Motor neuron (in vitro differentiated cells): ENCODE results near the gene GCSH. TPM values are rescaled to one million over a fixed set of nuclear protein-coding genes. Genes with fewer than 3 reads are reported as not detected.

Source experiments
- total RNA-seq, 8 experiments: library from RNA; unstranded; fragments of 300-600 nt; gene quantifications; 2 replicates each; pipeline versions ENCODE4 v1.2.3 to v1.2.4, GENCODE V29; 2022

Gene GCSH
- total RNA-seq, 8 experiments from 2014 or later: 43.1 to 177 (median 50.1) TPM

Other genes with a start within 250 kb of the GCSH start
- 10 to 100 TPM; 36.6 to 76.1 (median 53.9) TPM for gene CMC2, start 89.5 kb downstream of the GCSH start, total RNA-seq
- gene CENPN, start 89.2 kb downstream of the GCSH start, total RNA-seq: 10 to 100 TPM in 3 of 8 experiments, 1 to 10 TPM in 5; 3.2 to 38.2 (median 6.6) TPM
- gene ATMIN, start 60.6 kb downstream of the GCSH start, total RNA-seq: 10 to 100 TPM; 28.7 to 54.3 (median 31.4) TPM
- gene C16orf46, start 19.2 kb downstream of the GCSH start, total RNA-seq: 1 to 10 TPM; 2.4 to 7.3 (median 4.5) TPM
- gene BCO1, start 142.3 kb upstream of the GCSH start, total RNA-seq: 1 to 10 TPM in 1 of 8 experiments, under 1 TPM in 7; 0.05 to 1.5 (median 0.39) TPM
- 10 to 100 TPM in 3 of 8 experiments, 1 to 10 TPM in 5; 6.2 to 14.5 (median 9.9) TPM for gene GAN, start 218.6 kb upstream of the GCSH start, total RNA-seq